ENCODE data around the gene CRB2. TPM values are rescaled to one million over a fixed set of nuclear protein-coding genes. Genes with fewer than 3 reads are reported as not detected.
A peak's percentile ranks its signal among the peaks of the same experiment; 100 is the strongest.

CRB2 gene
- total RNA-seq, 3 donors from 2014 or later, result 0.47 to 3.7 (median 1.1) TPM

GRCh38 chr9:123319541-123320339 lies 36.3 kb upstream of the CRB2 start:
- H3K4me1 ChIP-seq (ENCODE audit: low read depth), result no peaks in the 10 kb centered on the region
- intact Hi-C loops (cut with DNase I, micrococcal nuclease), result no loop called here
- ATAC-seq, result no peak
- TF ChIP-seq CTCF (IDR thresholded peaks at IDR 0.05), result no peak
- no peaks in the 10 kb centered on the region for H3K36me3 ChIP-seq (ENCODE audit: low read depth)
- H3K4me3 ChIP-seq, result no peak overlapping the region
- DNase-seq, result no peak
- H3K9me3 ChIP-seq, result no peaks in the 10 kb centered on the region

- H3K36me3 ChIP-seq (ENCODE audit: low read depth), result no peaks in the 10 kb centered on the region
- no peaks in the 10 kb centered on the region for H3K4me1 ChIP-seq (ENCODE audit: low read depth)
- no peak for TF ChIP-seq CTCF (IDR thresholded peaks at IDR 0.05)
- DNase-seq, result no peak
- no peaks in the 10 kb centered on the region for H3K9me3 ChIP-seq
- intact Hi-C loops (cut with DNase I, micrococcal nuclease), result no loop called here
- ATAC-seq, result no peak
- H3K4me3 ChIP-seq, result no peak overlapping the region
Observed at GRCh38 chr9:123320814-123321213, 35.2 kb upstream of the CRB2 start.

GRCh38 chr9:123321616-123322272 lies 34.3 kb upstream of the CRB2 start:
- DNase-seq (no peak), ATAC-seq (no peak)
- Histone ChIP-seq H3K4me3 (no peak overlapping the region), H3K36me3 (ENCODE audit: low read depth) (no peaks in the 10 kb centered on the region), H3K9me3 (no peaks in the 10 kb centered on the region), H3K4me1 (ENCODE audit: low read depth) (peaks cover 3% of the 10 kb centered on the region)
- intact Hi-C loops (cut with DNase I, micrococcal nuclease), result no loop called here
- TF ChIP-seq CTCF (IDR thresholded peaks at IDR 0.05), result no peak

GRCh38 chr9:123322273-123323195 lies 33.5 kb upstream of the CRB2 start:
- intact Hi-C loops (cut with DNase I, micrococcal nuclease), result no loop called here
- no peak overlapping the region for H3K4me3 ChIP-seq
- ATAC-seq, result peak; percentile 70
- no peaks in the 10 kb centered on the region for H3K9me3 ChIP-seq
- TF ChIP-seq CTCF (IDR thresholded peaks at IDR 0.05), result no peak
- H3K4me1 ChIP-seq (ENCODE audit: low read depth), result peaks cover 8% of the 10 kb centered on the region
- no peaks in the 10 kb centered on the region for H3K36me3 ChIP-seq (ENCODE audit: low read depth)
- DNase-seq, result peak in 1 of 3 donors; percentile 38

GRCh38 chr9:123323196-123324013 lies 32.6 kb upstream of the CRB2 start:
- Histone ChIP-seq H3K9me3 (no peaks in the 10 kb centered on the region), H3K4me3 (no peak overlapping the region), H3K36me3 (ENCODE audit: low read depth) (no peaks in the 10 kb centered on the region), H3K4me1 (ENCODE audit: low read depth) (peaks cover 12% of the 10 kb centered on the region)
- DNase-seq (no peak), ATAC-seq (no peak)
- no peak for TF ChIP-seq CTCF (IDR thresholded peaks at IDR 0.05)
- intact Hi-C loops (cut with DNase I, micrococcal nuclease), result no loop called here

All from mucosa of descending colon (tissue), 3 donors.